Stimulated activated CD4-positive, alpha-beta T cell treated with anti-CD3 and anti-CD28 coated beads, Interleukin-12 subunit alpha, Interleukin-12 subunit beta, amount 100 ng/mL, for 24 hours (primary cell): Measurements from ENCODE around the gene CR1.
"Not testable (repeated sequence)": the region's sequence is repeated elsewhere in the genome, so short reads cannot be mapped to it uniquely, and the experiment has no call there.

ENCODE experiments used
- DNase-seq, 2 experiments: peaks; one replicate each; pipeline ENCODE4 v3.0.0-alpha.2; 2020; ENCODE audit warnings: low read depth in 2 of 2

Gene CR1

GRCh38 chr1:207495801-207496792, at the start of gene CR1:
Gene CR1, plus strand, starts transcription at chr1:207496157. Its CDS starts 111 bp downstream, at chr1:207496268.
- DNase-seq = peak in 1 of 2 experiments; percentile 20

- DNase-seq = no peak
Observed at GRCh38 chr1:207453710-207454045, 42.3 kb upstream of the CR1 start.

GRCh38 chr1:207454046-207454964, 41.7 kb upstream of the CR1 start, which contains the start of gene CR2:
Gene CR2, plus strand, starts transcription at chr1:207454328. Its CDS starts 91 bp downstream, at chr1:207454419.
- DNase-seq = peak; percentile 13 to 35

GRCh38 chr1:207455183-207455754, 40.7 kb upstream of the CR1 start:
- no peak for DNase-seq

GRCh38 chr1:207458414-207458813, 37.5 kb upstream of the CR1 start:
- no peak for DNase-seq

- no peak for DNase-seq
Observed at GRCh38 chr1:207459008-207459407, 36.9 kb upstream of the CR1 start.

- no peak for DNase-seq
Observed at GRCh38 chr1:207461649-207462048, 34.3 kb upstream of the CR1 start.

GRCh38 chr1:207462535-207462934, 33.4 kb upstream of the CR1 start:
- DNase-seq = no peak

- DNase-seq = no peak
Observed at GRCh38 chr1:207463021-207463420, 32.9 kb upstream of the CR1 start.

GRCh38 chr1:207463571-207463970, 32.4 kb upstream of the CR1 start:
- DNase-seq = no peak

GRCh38 chr1:207470927-207471326, 25.0 kb upstream of the CR1 start:
- DNase-seq = no peak

- DNase-seq = no peak
Observed at GRCh38 chr1:207474210-207474609, 21.7 kb upstream of the CR1 start.

- no peak for DNase-seq
Observed at GRCh38 chr1:207486198-207486597, 9.8 kb upstream of the CR1 start.

GRCh38 chr1:207487636-207488035, 8.3 kb upstream of the CR1 start:
- no peak for DNase-seq

- no peak for DNase-seq
Observed at GRCh38 chr1:207493212-207493611, 2.7 kb upstream of the CR1 start.

- no peak for DNase-seq
Observed at GRCh38 chr1:207494171-207494570, 1.8 kb upstream of the CR1 start.

GRCh38 chr1:207495281-207495680, 676 bp upstream of the CR1 start:
- not testable (repeated sequence) for DNase-seq

GRCh38 chr1:207497941-207498340, 2.0 kb downstream of the CR1 start:
- no peak for DNase-seq

GRCh38 chr1:207499573-207499972, 3.6 kb downstream of the CR1 start:
- DNase-seq = peak; percentile 32 to 48

GRCh38 chr1:207500306-207500705, 4.3 kb downstream of the CR1 start:
- DNase-seq = no peak

- DNase-seq = no peak
Observed at GRCh38 chr1:207501071-207501470, 5.1 kb downstream of the CR1 start.

- no peak for DNase-seq
Observed at GRCh38 chr1:207502726-207503125, 6.8 kb downstream of the CR1 start.
